Dendritic cell treated with granulocyte-macrophage colony-stimulating factor and Interleukin-4, amounts not matched to agents 40 ng/mL and 50 ng/mL, for 4 days (primary cell): ENCODE data around the gene SNX24.

ENCODE experiments used
- H3K27ac Mint-ChIP-seq: one replicate; pipeline ENCODE4 v1.8.0; 2022; ENCODE audit warnings: mild to moderate bottlenecking, mixed read lengths
- H3K27me3 Mint-ChIP-seq: one replicate; pipeline ENCODE4 v1.8.0; 2022; ENCODE audit warnings: mild to moderate bottlenecking, mixed read lengths
- H3K36me3 Mint-ChIP-seq: one replicate; pipeline ENCODE4 v1.8.0; 2022; ENCODE audit warnings: low read depth, mixed read lengths
- H3K4me1 Mint-ChIP-seq: one replicate; pipeline ENCODE4 v1.8.0; 2022; ENCODE audit warnings: low read depth, mixed read lengths
- H3K4me3 Mint-ChIP-seq: one replicate; pipeline ENCODE4 v1.8.0; 2022; ENCODE audit warnings: mild to moderate bottlenecking, moderate library complexity, mixed read lengths
- H3K9me3 Mint-ChIP-seq: one replicate; pipeline ENCODE4 v1.8.0; 2022; ENCODE audit warnings: mixed read lengths
- intact Hi-C: fragments of 100-400 bp; cut with micrococcal nuclease; formaldehyde crosslinking; loops from one replicate; pipeline ENCODE4 v1.15.0; 2022

SNX24 gene

DNA sequence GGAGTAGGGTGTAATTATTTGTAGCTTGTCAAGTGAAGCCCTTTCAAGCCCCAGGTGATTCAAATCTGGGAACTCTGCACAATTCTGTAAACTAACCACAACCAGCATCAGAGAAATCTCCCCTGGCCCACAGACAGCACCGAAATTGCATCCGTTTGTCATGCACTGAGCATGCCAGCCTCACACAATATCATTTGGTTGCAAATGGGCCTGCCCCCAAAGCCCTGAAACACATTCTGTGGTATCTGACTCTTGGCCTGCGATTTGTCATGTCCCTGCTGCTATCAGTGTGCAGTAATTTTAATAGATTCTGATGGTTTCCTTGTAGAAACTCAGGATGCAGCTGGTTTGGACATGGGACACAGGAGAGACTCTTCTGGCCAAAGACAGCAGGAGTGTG, 35.3 kb downstream of the SNX24 start:
- intact Hi-C loops, result no loop called here
- Mint-ChIP-seq H3K36me3 (peaks cover 16% of the 10 kb centered on the region), H3K27me3 (no peaks in the 10 kb centered on the region), H3K4me1 (peaks cover 34% of the 10 kb centered on the region), H3K4me3 (no peak overlapping the region), H3K9me3 (peaks cover 12% of the 10 kb centered on the region), H3K27ac (no peak overlapping the region)

DNA sequence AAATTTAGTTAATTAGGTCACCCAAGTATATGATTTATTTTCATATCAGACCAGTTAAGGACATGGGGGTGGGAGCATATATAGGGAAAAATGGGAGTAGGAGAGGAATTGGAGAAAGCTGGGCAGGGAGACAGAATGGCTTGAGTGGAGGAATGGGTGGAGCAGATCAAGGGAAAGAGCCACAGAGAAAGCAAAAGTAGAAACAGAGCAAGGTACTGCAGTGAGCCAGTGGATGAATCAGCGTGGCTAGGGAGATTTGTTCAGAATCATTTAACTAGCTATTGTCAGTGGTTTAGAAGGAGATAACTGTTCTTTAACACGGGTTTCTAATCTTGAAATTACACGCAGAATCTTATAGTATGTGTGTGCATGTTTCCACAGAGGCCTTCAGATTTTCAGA, 37.4 kb downstream of the SNX24 start:
- no peak overlapping the region for H3K27ac Mint-ChIP-seq
- peaks cover 19% of the 10 kb centered on the region for H3K4me1 Mint-ChIP-seq
- no peak overlapping the region for H3K4me3 Mint-ChIP-seq
- intact Hi-C loops, result no loop called here
- peaks cover 8% of the 10 kb centered on the region for H3K9me3 Mint-ChIP-seq
- H3K27me3 Mint-ChIP-seq, result no peaks in the 10 kb centered on the region
- H3K36me3 Mint-ChIP-seq, result peaks cover 14% of the 10 kb centered on the region

GRCh38 chr5:122885045-122885517, 39.7 kb downstream of the SNX24 start:
- Mint-ChIP-seq H3K4me3 (no peak overlapping the region), H3K27ac (no peak overlapping the region), H3K27me3 (no peaks in the 10 kb centered on the region), H3K9me3 (no peaks in the 10 kb centered on the region), H3K36me3 (peaks cover 11% of the 10 kb centered on the region), H3K4me1 (peaks cover 19% of the 10 kb centered on the region)
- intact Hi-C loops, result no loop called here

GRCh38 chr5:122885891-122886290, 40.5 kb downstream of the SNX24 start:
- no peak overlapping the region for H3K27ac Mint-ChIP-seq
- H3K27me3 Mint-ChIP-seq, result no peaks in the 10 kb centered on the region
- peaks cover 19% of the 10 kb centered on the region for H3K4me1 Mint-ChIP-seq
- H3K9me3 Mint-ChIP-seq, result no peaks in the 10 kb centered on the region
- no peak overlapping the region for H3K4me3 Mint-ChIP-seq
- intact Hi-C loops, result no loop called here
- H3K36me3 Mint-ChIP-seq, result peaks cover 11% of the 10 kb centered on the region

GRCh38 chr5:122895141-122895540, 49.7 kb downstream of the SNX24 start:
- Mint-ChIP-seq H3K27me3 (no peaks in the 10 kb centered on the region), H3K27ac (no peak overlapping the region), H3K4me3 (no peak overlapping the region), H3K9me3 (no peaks in the 10 kb centered on the region), H3K4me1 (peaks cover 10% of the 10 kb centered on the region), H3K36me3 (no peaks in the 10 kb centered on the region)
- intact Hi-C loops, result loop anchor here (5.0 kb wide), 1 partner anchor 472 kb away; no protein-coding TSS in a partner anchor

GRCh38 chr5:122896598-122897282, 51.3 kb downstream of the SNX24 start:
- intact Hi-C loops, result loop anchor here (5.0 kb wide), 1 partner anchor 471 kb away; no protein-coding TSS in a partner anchor
- peaks cover 10% of the 10 kb centered on the region for H3K4me1 Mint-ChIP-seq
- no peaks in the 10 kb centered on the region for H3K27me3 Mint-ChIP-seq
- H3K36me3 Mint-ChIP-seq, result no peaks in the 10 kb centered on the region
- no peaks in the 10 kb centered on the region for H3K9me3 Mint-ChIP-seq
- no peak overlapping the region for H3K4me3 Mint-ChIP-seq
- no peak overlapping the region for H3K27ac Mint-ChIP-seq

DNA sequence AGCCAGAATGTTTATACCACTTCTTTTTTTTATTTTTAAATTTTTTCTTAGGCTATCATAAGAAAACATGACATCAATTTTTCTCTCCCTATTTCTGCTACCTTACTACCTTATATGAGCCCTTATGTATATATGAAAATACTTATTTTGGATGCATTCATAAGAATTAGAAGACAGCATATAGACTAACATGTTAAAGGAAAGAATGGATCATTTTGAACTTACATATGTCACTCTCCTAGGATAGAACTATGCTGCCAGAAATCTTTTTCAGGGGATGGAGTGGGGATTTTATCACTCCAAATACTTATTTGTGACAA, 51.8 kb downstream of the SNX24 start:
- Mint-ChIP-seq H3K4me3 (no peak overlapping the region), H3K4me1 (peaks cover 10% of the 10 kb centered on the region), H3K27me3 (no peaks in the 10 kb centered on the region), H3K36me3 (no peaks in the 10 kb centered on the region), H3K27ac (no peak overlapping the region), H3K9me3 (no peaks in the 10 kb centered on the region)
- intact Hi-C loops, result loop anchor here (5.0 kb wide), 1 partner anchor 470 kb away; no protein-coding TSS in a partner anchor

GRCh38 chr5:122901346-122901745, 55.9 kb downstream of the SNX24 start:
- peaks cover 10% of the 10 kb centered on the region for H3K4me1 Mint-ChIP-seq

DNA sequence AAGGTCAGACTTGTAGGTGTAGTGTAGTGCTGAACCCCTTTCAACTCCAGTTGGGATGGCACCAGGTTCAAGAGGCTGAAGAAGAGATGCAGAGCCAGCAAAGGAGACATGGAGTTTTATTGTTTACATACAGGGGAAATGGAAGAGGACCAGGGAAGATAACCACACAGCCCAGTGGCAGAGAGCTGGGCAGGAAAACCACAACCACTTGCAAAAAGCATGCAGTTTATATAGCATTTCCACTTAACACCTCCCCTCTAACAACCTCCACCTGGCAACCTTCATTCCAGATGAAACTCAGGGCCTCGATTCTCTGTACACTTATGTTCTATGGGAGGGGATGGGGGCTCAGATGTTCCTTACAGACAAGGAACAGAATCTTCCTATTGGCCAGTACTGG, 56.9 kb downstream of the SNX24 start:
- no peaks in the 10 kb centered on the region for H3K27me3 Mint-ChIP-seq
- H3K4me1 Mint-ChIP-seq, result peaks cover 10% of the 10 kb centered on the region
- H3K9me3 Mint-ChIP-seq, result no peaks in the 10 kb centered on the region
- intact Hi-C loops, result no loop called here
- H3K27ac Mint-ChIP-seq, result no peak overlapping the region
- peaks cover 4% of the 10 kb centered on the region for H3K36me3 Mint-ChIP-seq
- no peak overlapping the region for H3K4me3 Mint-ChIP-seq

More at GRCh38 chr5:122901346-122901745, 55.9 kb downstream of the SNX24 start:
- Mint-ChIP-seq H3K27me3 (no peaks in the 10 kb centered on the region), H3K4me3 (no peak overlapping the region), H3K9me3 (no peaks in the 10 kb centered on the region), H3K36me3 (peaks cover 4% of the 10 kb centered on the region), H3K27ac (no peak overlapping the region)
- intact Hi-C loops, result no loop called here

- intact Hi-C loops, result no loop called here
- H3K27me3 Mint-ChIP-seq, result no peaks in the 10 kb centered on the region
- peaks cover 6% of the 10 kb centered on the region for H3K4me1 Mint-ChIP-seq
- H3K4me3 Mint-ChIP-seq, result no peak overlapping the region
- H3K9me3 Mint-ChIP-seq, result no peaks in the 10 kb centered on the region
- peaks cover 4% of the 10 kb centered on the region for H3K36me3 Mint-ChIP-seq
- H3K27ac Mint-ChIP-seq, result no peak overlapping the region
Observed at GRCh38 chr5:122906768-122907167, 61.4 kb downstream of the SNX24 start.

DNA sequence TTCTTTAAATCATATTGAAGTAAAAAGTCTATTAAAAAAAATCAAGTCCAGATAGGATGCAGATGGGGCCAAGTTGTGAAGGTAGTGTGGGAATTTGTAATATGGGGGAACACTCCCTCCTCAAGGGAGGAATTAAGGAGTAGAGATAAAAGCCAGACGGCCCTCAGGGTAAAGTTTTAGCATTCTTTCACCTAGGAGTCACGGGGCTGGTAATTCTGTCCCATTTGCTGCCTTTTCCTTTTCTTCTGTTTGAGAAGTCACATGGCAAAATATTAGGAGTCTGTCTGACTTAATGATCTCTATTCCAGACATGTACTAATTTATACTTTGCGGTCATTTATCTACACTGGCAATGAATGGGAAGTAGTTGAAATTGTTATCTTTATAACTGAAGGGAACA, 61.9 kb downstream of the SNX24 start:
- peaks cover 4% of the 10 kb centered on the region for H3K36me3 Mint-ChIP-seq
- peaks cover 1% of the 10 kb centered on the region for H3K4me1 Mint-ChIP-seq
- no peak overlapping the region for H3K27ac Mint-ChIP-seq

GRCh38 chr5:122908108-122908507, 62.7 kb downstream of the SNX24 start:
- Mint-ChIP-seq H3K27ac (no peak overlapping the region), H3K36me3 (no peaks in the 10 kb centered on the region), H3K27me3 (no peaks in the 10 kb centered on the region), H3K9me3 (no peaks in the 10 kb centered on the region), H3K4me3 (no peak overlapping the region), H3K4me1 (no peaks in the 10 kb centered on the region)
- intact Hi-C loops, result no loop called here

More for the DNA sequence above, 61.9 kb downstream of the SNX24 start:
- intact Hi-C loops, result no loop called here
- Mint-ChIP-seq H3K4me3 (no peak overlapping the region), H3K27me3 (no peaks in the 10 kb centered on the region), H3K9me3 (no peaks in the 10 kb centered on the region)

DNA sequence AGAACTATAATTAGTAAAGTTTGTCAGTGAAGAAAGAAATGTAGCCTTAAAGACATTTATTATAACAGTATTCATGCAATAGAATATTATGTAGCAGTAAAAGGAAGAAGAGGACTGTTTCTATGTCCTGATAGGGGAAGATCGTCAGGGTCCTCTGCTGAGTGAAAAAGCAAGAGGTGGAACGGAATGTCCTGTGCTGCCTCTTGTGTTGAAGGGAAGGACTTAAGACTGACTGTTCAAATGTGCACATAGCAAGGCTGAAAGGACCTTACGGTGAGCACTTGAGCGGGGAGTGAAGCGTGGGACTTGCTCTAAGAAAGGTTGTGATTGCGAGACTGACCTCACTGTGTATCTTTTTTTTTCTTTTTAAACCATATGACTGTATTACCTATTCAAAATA, 63.2 kb downstream of the SNX24 start:
- intact Hi-C loops, result no loop called here

GRCh38 chr5:122909470-122910100, 64.2 kb downstream of the SNX24 start:
- Mint-ChIP-seq H3K27me3 (no peaks in the 10 kb centered on the region), H3K9me3 (peaks cover 5% of the 10 kb centered on the region)
- intact Hi-C loops, result no loop called here

More for the DNA sequence above, 63.2 kb downstream of the SNX24 start:
- no peak overlapping the region for H3K4me3 Mint-ChIP-seq
- no peaks in the 10 kb centered on the region for H3K27me3 Mint-ChIP-seq
- no peaks in the 10 kb centered on the region for H3K4me1 Mint-ChIP-seq
- no peak overlapping the region for H3K27ac Mint-ChIP-seq
- peaks cover 3% of the 10 kb centered on the region for H3K9me3 Mint-ChIP-seq
- peaks cover 2% of the 10 kb centered on the region for H3K36me3 Mint-ChIP-seq

More at GRCh38 chr5:122909470-122910100, 64.2 kb downstream of the SNX24 start:
- H3K4me1 Mint-ChIP-seq, result no peaks in the 10 kb centered on the region
- no peak overlapping the region for H3K4me3 Mint-ChIP-seq
- H3K27ac Mint-ChIP-seq, result no peak overlapping the region
- peaks cover 6% of the 10 kb centered on the region for H3K36me3 Mint-ChIP-seq
